Smooth muscle cell (in vitro differentiated cells): ENCODE results near the gene FUT6. TPM values are rescaled to one million over a fixed set of nuclear protein-coding genes. Genes with fewer than 3 reads are reported as not detected.
"Not testable (repeated sequence)": the region's sequence is repeated elsewhere in the genome, so short reads cannot be mapped to it uniquely, and the experiment has no call there.

ENCODE experiments used
- DNase-seq: peaks from one replicate; lab custom pipeline; 2025; ENCODE audit not compliant: unreplicated experiment; lab: John Stamatoyannopoulos, UW
- H2AFZ ChIP-seq: fragments of 200-600 bp; sonication (generic); 2 replicates; pipeline ENCODE4 v1.6.0; 2016; ENCODE audit warnings: antibody characterized with exemption, low read depth, mild to moderate bottlenecking
- H3F3A ChIP-seq: fragments of 200-600 bp; sonication (generic); 2 replicates; pipeline ENCODE4 v1.6.0; 2017; ENCODE audit warnings: antibody characterized with exemption, low read depth
- H3K27ac ChIP-seq: fragments of 200-600 bp; sonication (generic); 2 replicates; pipeline ENCODE4 v1.5.1; 2016; ENCODE audit warnings: low read depth, mild to moderate bottlenecking
- H3K27me3 ChIP-seq: fragments of 200-600 bp; sonication (generic); 2 replicates; pipeline ENCODE4 v1.6.1; 2016; ENCODE audit warnings: low read depth, mild to moderate bottlenecking
- H3K36me3 ChIP-seq: fragments of 200-600 bp; sonication (generic); 2 replicates; pipeline ENCODE4 v1.5.1; 2016; ENCODE audit warnings: low read depth
- H3K4me1 ChIP-seq: fragments of 200-600 bp; sonication (generic); 2 replicates; pipeline ENCODE4 v1.5.1; 2016; ENCODE audit warnings: low read depth
- H3K4me2 ChIP-seq: fragments of 200-600 bp; sonication (generic); 2 replicates; pipeline ENCODE4 v1.6.0; 2016; ENCODE audit warnings: mild to moderate bottlenecking
- H3K4me3 ChIP-seq: fragments of 200-600 bp; sonication (generic); 2 replicates; pipeline ENCODE4 v1.5.1; 2016; ENCODE audit warnings: mild to moderate bottlenecking
- H3K79me2 ChIP-seq: fragments of 200-600 bp; sonication (generic); 2 replicates; pipeline ENCODE4 v1.6.0; 2016; ENCODE audit warnings: low read depth, mild to moderate bottlenecking
- H3K9ac ChIP-seq: fragments of 200-600 bp; sonication (generic); 2 replicates; pipeline ENCODE4 v1.6.0; 2016; ENCODE audit warnings: low read depth
- H3K9me3 ChIP-seq: fragments of 200-600 bp; sonication (generic); replicated peaks from 2 replicates; pipeline ENCODE4 v1.5.1; 2016; ENCODE audit warnings: low read depth
- H4K20me1 ChIP-seq: fragments of 200-600 bp; sonication (generic); 2 replicates; pipeline ENCODE4 v1.6.0; 2016; ENCODE audit warnings: low read depth
- WGBS: methylation state at CpG from one replicate; pipeline ENCODE4 v1.1.7; 2016; ENCODE audit warnings: low lambda C conversion rate; 5-methylcytosine and 5-hydroxymethylcytosine counted together
- polyA plus RNA-seq: library from polyadenylated mRNA; unstranded; fragments of >200 nt; fragmentation: Nextera tagmentation; extraction: Ambion mirVana; gene quantifications from 2 replicates; pipeline ENCODE4 v1.2.1, GENCODE V29; 2016
- total RNA-seq: library from RNA; depleted of rRNA; stranded (reverse); fragments of >200 nt; gene quantifications from 2 replicates; pipeline ENCODE4 v1.2.3, GENCODE V29; 2014
- TF ChIP-seq, protein P1 (sequence below): fragments of 200-600 bp; sonication (generic); IDR thresholded peaks from 2 replicates; pipeline ENCODE4 v1.5.1; 2017; ENCODE audit warnings: borderline replicate concordance, mild to moderate bottlenecking, antibody characterized with exemption; ENCODE audit not compliant: insufficient read depth, poor library complexity, severe bottlenecking

The FUT6 gene
- total and polyA plus RNA-seq, 2 experiments from 2014 or later, result not detected

DNA sequence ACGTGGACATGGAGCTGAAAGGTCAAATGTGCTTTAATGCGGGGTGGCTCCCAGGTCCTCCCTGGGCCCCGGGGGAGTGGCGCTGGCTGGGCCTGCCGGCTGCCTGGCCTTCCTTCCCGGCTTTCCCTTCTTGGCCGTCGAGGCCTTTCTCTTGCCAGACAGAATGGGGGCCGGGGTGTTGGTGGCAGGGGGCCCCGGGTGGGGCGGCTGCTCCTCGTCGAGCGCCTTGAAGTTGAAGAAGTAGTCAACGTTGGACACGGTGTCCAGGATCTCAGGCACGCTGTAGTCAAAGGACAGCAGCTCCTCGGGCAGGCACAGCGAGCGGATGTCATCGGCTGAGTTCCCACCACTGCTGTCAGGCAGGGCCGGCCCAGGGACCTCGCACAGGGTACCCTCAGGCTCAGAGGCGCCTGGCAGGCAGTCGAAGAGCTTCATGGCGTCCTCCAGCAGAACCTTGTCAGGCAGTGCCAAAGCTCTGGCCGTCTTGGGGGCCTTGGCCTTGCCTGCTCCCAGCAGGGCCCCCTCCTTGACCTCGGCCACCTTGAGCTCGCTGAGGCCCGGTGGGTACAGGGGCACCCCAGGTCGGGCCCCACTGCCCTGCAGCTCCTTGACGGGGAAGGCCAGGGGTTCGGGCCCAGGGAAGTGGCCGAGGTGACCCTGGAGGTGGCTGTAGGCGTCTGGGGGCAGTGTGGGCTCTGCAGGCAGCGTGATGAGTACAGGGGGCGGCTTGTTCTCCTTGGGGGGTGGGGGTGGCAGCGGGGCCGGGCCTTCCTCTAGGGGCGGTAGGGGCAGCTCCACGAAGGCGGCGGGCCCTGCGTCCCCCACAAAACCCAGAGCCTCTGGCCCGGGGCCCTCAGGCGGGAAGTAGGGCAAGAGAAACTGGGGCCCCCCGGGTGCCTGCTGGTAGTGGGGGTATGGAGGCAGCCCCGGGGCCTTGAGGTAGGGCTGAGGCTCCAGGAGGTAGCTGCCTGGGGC is 56.3 kb downstream of the FUT6 start:
- Histone ChIP-seq H3K9me3 (no peaks in the 10 kb centered on the region), H3K4me3 (no peak overlapping the region), H3K9ac (no peak overlapping the region), H3F3A (no peaks in the 10 kb centered on the region), H3K4me1 (no peaks in the 10 kb centered on the region), H3K36me3 (peaks cover 6% of the 10 kb centered on the region), H3K79me2 (no peaks in the 10 kb centered on the region), H2AFZ (no peak overlapping the region), H3K27ac (no peak overlapping the region), H3K4me2 (no peak overlapping the region), H4K20me1 (no peaks in the 10 kb centered on the region), H3K27me3 (no peaks in the 10 kb centered on the region)
- WGBS, result 95% methylated on average over 33 of the region's 48 CpGs
- TF ChIP-seq, protein P1, sequence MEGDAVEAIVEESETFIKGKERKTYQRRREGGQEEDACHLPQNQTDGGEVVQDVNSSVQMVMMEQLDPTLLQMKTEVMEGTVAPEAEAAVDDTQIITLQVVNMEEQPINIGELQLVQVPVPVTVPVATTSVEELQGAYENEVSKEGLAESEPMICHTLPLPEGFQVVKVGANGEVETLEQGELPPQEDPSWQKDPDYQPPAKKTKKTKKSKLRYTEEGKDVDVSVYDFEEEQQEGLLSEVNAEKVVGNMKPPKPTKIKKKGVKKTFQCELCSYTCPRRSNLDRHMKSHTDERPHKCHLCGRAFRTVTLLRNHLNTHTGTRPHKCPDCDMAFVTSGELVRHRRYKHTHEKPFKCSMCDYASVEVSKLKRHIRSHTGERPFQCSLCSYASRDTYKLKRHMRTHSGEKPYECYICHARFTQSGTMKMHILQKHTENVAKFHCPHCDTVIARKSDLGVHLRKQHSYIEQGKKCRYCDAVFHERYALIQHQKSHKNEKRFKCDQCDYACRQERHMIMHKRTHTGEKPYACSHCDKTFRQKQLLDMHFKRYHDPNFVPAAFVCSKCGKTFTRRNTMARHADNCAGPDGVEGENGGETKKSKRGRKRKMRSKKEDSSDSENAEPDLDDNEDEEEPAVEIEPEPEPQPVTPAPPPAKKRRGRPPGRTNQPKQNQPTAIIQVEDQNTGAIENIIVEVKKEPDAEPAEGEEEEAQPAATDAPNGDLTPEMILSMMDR, result no peak
- no peak for DNase-seq

DNA sequence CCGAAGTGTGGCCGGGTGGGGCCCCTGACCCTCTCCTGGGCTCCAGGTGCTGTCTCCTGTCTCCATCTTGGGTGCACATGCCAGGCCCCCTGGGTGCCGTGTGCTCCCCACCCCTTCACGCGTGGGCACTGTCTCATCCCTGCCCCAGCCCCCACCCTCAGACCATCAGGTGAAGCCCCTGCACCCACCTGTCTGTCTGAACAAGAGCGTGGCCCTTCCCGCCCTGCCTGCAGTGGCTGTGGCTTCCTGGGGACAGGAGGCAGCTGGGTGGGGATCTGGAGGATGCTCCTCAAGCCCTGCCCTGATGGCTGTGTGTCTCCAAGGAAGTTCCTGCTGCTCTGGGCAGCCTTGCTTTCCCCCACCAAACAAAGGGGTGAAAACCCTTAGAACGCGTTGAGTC is 57.2 kb downstream of the FUT6 start:
- 87% methylated on average over 2 of the region's 9 CpGs for WGBS

DNA sequence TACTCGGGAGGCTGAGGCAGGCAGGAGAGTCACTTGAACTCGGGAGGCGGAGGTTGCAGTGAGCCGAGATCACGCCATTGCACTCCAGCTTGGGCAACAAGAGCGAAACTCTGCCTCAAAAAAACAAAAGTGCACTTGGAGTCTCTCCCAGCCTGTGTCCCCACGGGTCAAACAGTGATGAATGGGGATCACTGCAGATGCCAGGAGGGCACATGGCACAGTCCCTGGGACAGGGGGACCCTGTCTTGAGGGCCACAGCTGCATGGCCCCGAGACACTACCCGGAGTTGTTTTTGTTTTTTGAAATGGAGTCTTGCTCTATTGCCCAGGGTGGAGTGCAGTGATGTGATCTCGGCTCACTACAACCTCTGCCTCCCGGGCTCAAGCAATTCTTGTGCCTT is 58.6 kb downstream of the FUT6 start:
- H3K4me3 ChIP-seq, result not testable (repeated sequence)

More for the DNA sequence above, 57.2 kb downstream of the FUT6 start:
- H3K79me2 ChIP-seq, result no peaks in the 10 kb centered on the region
- no peak overlapping the region for H2AFZ ChIP-seq
- DNase-seq, result no peak
- H3K27me3 ChIP-seq, result no peaks in the 10 kb centered on the region
- H3K27ac ChIP-seq, result no peak overlapping the region
- no peaks in the 10 kb centered on the region for H3K4me1 ChIP-seq
- H3K36me3 ChIP-seq, result peaks cover 6% of the 10 kb centered on the region
- H3F3A ChIP-seq, result no peaks in the 10 kb centered on the region
- no peak overlapping the region for H3K4me2 ChIP-seq
- no peaks in the 10 kb centered on the region for H3K9me3 ChIP-seq
- H3K4me3 ChIP-seq, result no peak overlapping the region
- H4K20me1 ChIP-seq, result no peaks in the 10 kb centered on the region
- TF ChIP-seq, protein P1, result no peak
- H3K9ac ChIP-seq, result no peak overlapping the region

More for the DNA sequence above, 58.6 kb downstream of the FUT6 start:
- H3F3A ChIP-seq, H3K9me3 ChIP-seq, H3K4me1 ChIP-seq, H3K36me3 ChIP-seq, H4K20me1 ChIP-seq, H3K27me3 ChIP-seq, H3K9ac ChIP-seq, H3K4me2 ChIP-seq, H3K27ac ChIP-seq, H2AFZ ChIP-seq, H3K79me2 ChIP-seq, DNase-seq: not testable (repeated sequence)
- 96% methylated on average over 11 of the region's 11 CpGs for WGBS

Other genes starting within 250 kb of the FUT6 start
- 10.9 and 44.9 TPM in 2 replicates for gene SAFB2, start 216.9 kb downstream of the FUT6 start, total RNA-seq
- 28.9 and 40.6 TPM in 2 replicates for gene SAFB2, start 216.9 kb downstream of the FUT6 start, polyA plus RNA-seq
- gene SAFB, start 216.6 kb downstream of the FUT6 start, total RNA-seq, result 22.8 and 29.4 TPM in 2 replicates
- 68.3 and 74.3 TPM in 2 replicates for gene SAFB, start 216.6 kb downstream of the FUT6 start, polyA plus RNA-seq
- 29.8 and 45.2 TPM in 2 replicates for gene MICOS13, start 159.2 kb downstream of the FUT6 start, total RNA-seq
- 143 and 151 TPM in 2 replicates for gene MICOS13, start 159.2 kb downstream of the FUT6 start, polyA plus RNA-seq
- gene HSD11B1L, start 158.7 kb downstream of the FUT6 start, total RNA-seq, result 10.3 and 28.0 TPM in 2 replicates
- gene HSD11B1L, start 158.7 kb downstream of the FUT6 start, polyA plus RNA-seq, result 28.4 and 28.5 TPM in 2 replicates
- 591 and 641 TPM in 2 replicates for gene RPL36, start 149.4 kb downstream of the FUT6 start, total RNA-seq
- 1,079 and 1,182 TPM in 2 replicates for gene RPL36, start 149.4 kb downstream of the FUT6 start, polyA plus RNA-seq
- gene LONP1, start 119.6 kb downstream of the FUT6 start, total RNA-seq, result 30.2 and 31.6 TPM in 2 replicates
- 67.7 and 82.6 TPM in 2 replicates for gene LONP1, start 119.6 kb downstream of the FUT6 start, polyA plus RNA-seq
- gene CATSPERD, start 119.1 kb downstream of the FUT6 start, total RNA-seq, result not detected in 2 replicates
- gene CATSPERD, start 119.1 kb downstream of the FUT6 start, polyA plus RNA-seq, result not detected in 2 replicates
- gene PRR22, start 55.0 kb downstream of the FUT6 start, total RNA-seq, result 1.5 and 2.2 TPM in 2 replicates
- 0.65 and 1.7 TPM in 2 replicates for gene PRR22, start 55.0 kb downstream of the FUT6 start, polyA plus RNA-seq
- gene DUS3L, start 48.5 kb downstream of the FUT6 start, total RNA-seq, result 12.8 and 19.7 TPM in 2 replicates
- 18.5 and 19.0 TPM in 2 replicates for gene DUS3L, start 48.5 kb downstream of the FUT6 start, polyA plus RNA-seq
- 2.2 TPM in 1 of 2 replicates, not detected in the other for gene NRTN, start 34.6 kb downstream of the FUT6 start, total RNA-seq
- gene NRTN, start 34.6 kb downstream of the FUT6 start, polyA plus RNA-seq, result 5.4 and 5.7 TPM in 2 replicates
- 0.18 and 0.58 TPM in 2 replicates for gene FUT3, start 11.7 kb upstream of the FUT6 start, total RNA-seq
- 0.24 TPM in 1 of 2 replicates, not detected in the other for gene FUT3, start 11.7 kb upstream of the FUT6 start, polyA plus RNA-seq
- gene FUT5, start 30.8 kb upstream of the FUT6 start, total RNA-seq, result not detected in 2 replicates
- 0.97 TPM in 1 of 2 replicates, not detected in the other for gene FUT5, start 30.8 kb upstream of the FUT6 start, polyA plus RNA-seq
- 169 and 209 TPM in 2 replicates for gene NDUFA11, start 64.1 kb upstream of the FUT6 start, total RNA-seq
- 487 and 493 TPM in 2 replicates for gene NDUFA11, start 64.1 kb upstream of the FUT6 start, polyA plus RNA-seq
- 0.36 and 3.6 TPM in 2 replicates for gene VMAC, start 65.2 kb upstream of the FUT6 start, total RNA-seq
- 0.95 and 2.6 TPM in 2 replicates for gene VMAC, start 65.2 kb upstream of the FUT6 start, polyA plus RNA-seq
- gene CAPS, start 74.6 kb upstream of the FUT6 start, total RNA-seq, result 4.6 and 17.3 TPM in 2 replicates
- gene CAPS, start 74.6 kb upstream of the FUT6 start, polyA plus RNA-seq, result 5.1 and 13.0 TPM in 2 replicates
- gene RANBP3, start 138.4 kb upstream of the FUT6 start, total RNA-seq, result 45.3 and 65.8 TPM in 2 replicates
- 11.7 and 13.4 TPM in 2 replicates for gene RANBP3, start 138.4 kb upstream of the FUT6 start, polyA plus RNA-seq